Suprapubic skin (tissue), 4 donors: Measurements from ENCODE around the gene LRP1B. TPM values are rescaled to one million over a fixed set of nuclear protein-coding genes. Genes with fewer than 3 reads are reported as not detected.

Experiments
- DNase-seq, 2 donors: peaks; one replicate each; pipeline ENCODE4 v3.0.0-alpha.2; 2019; ENCODE audit warnings: low spot score in 2 of 2
- H3K27ac ChIP-seq: fragments of 200-600 bp; sonication (generic); one replicate; pipeline ENCODE4 v1.5.1; 2019
- H3K27me3 ChIP-seq: fragments of 200-600 bp; sonication (generic); one replicate; pipeline ENCODE4 v1.5.1; 2019
- H3K36me3 ChIP-seq: fragments of 200-600 bp; sonication (generic); one replicate; pipeline ENCODE4 v1.5.1; 2019
- H3K4me1 ChIP-seq: fragments of 200-600 bp; sonication (generic); one replicate; pipeline ENCODE4 v1.5.1; 2019
- H3K4me3 ChIP-seq: fragments of 200-600 bp; sonication (generic); one replicate; pipeline ENCODE4 v1.5.1; 2019; ENCODE audit warnings: mild to moderate bottlenecking
- H3K9me3 ChIP-seq: fragments of 200-600 bp; sonication (generic); one replicate; pipeline ENCODE4 v1.5.1; 2019
- CTCF ChIP-seq, 2 donors: fragments of 200-600 bp in 1 of 2; fragments of 450-650 bp in 1 of 2; sonication (generic) in 1 of 2; IDR thresholded peaks; one replicate each; pipeline ENCODE4 v1.5.1; 2016 to 2019; ENCODE audit warnings: antibody characterized with exemption in 2 of 2, mild to moderate bottlenecking in 1 of 2, moderate library complexity in 1 of 2
- EP300 ChIP-seq: sonication (generic); formaldehyde crosslinking; IDR thresholded peaks from one replicate; pipeline ENCODE4 v1.6.1; 2017; ENCODE audit warnings: antibody characterized with exemption
- POLR2A ChIP-seq, 2 donors: fragments of 450-650 bp; IDR thresholded peaks; one replicate each; pipeline ENCODE4 v1.6.1; 2017; ENCODE audit warnings: antibody characterized with exemption in 2 of 2, mild to moderate bottlenecking in 2 of 2, moderate library complexity in 2 of 2
- POLR2AphosphoS5 ChIP-seq, 3 donors: sonication (generic); formaldehyde crosslinking; IDR thresholded peaks; one replicate each; pipeline ENCODE4 v1.6.1; 2017; ENCODE audit warnings: antibody characterized with exemption in 3 of 3
- WGBS: methylation state at CpG from one replicate; pipeline ENCODE4 v1.1.5; 2018; 5-methylcytosine and 5-hydroxymethylcytosine counted together
- total RNA-seq, 4 donors: library from RNA; depleted of rRNA; stranded (reverse); fragments of >200 nt; gene quantifications; one replicate each; pipeline ENCODE4 v1.1.0, GENCODE V29; 2016

The LRP1B gene
- total RNA-seq, 4 donors from 2014 or later: 0.11 to 2.7 (median 1.3) TPM

DNA sequence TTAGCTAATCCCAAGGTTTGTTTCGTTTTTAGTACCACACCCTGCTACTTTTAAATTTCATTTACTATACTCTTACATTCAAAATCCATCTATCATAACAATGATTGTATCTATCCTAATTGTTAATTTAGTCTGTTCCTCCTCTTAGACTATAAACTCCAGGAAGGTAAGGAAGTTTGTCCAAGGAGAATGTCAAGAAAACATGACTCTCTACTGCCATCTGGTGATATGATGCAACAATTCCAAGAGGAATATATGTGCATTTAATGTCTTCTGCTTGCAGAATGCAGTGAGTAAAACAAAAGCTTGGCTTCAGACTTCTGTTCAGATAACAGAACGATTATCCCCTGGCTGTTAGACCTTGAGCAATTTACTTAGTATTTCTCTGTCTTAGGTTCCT, 1267.1 kb downstream of the LRP1B start:
- Histone ChIP-seq H3K36me3 (no peaks in the 10 kb centered on the region), H3K4me1 (no peaks in the 10 kb centered on the region), H3K27ac (no peak overlapping the region), H3K4me3 (no peak overlapping the region), H3K9me3 (no peaks in the 10 kb centered on the region), H3K27me3 (no peaks in the 10 kb centered on the region)
- 46% methylated on average over 2 of the region's 2 CpGs for WGBS
- DNase-seq: no peak
- no peak for TF ChIP-seq EP300
- TF ChIP-seq POLR2A (IDR thresholded peaks at IDR 0.05): no peak
- TF ChIP-seq POLR2AphosphoS5 (IDR thresholded peaks at IDR 0.05): no peak
- peak in 1 of 2 donors; percentile 9 for TF ChIP-seq CTCF (IDR thresholded peaks at IDR 0.05)

DNA sequence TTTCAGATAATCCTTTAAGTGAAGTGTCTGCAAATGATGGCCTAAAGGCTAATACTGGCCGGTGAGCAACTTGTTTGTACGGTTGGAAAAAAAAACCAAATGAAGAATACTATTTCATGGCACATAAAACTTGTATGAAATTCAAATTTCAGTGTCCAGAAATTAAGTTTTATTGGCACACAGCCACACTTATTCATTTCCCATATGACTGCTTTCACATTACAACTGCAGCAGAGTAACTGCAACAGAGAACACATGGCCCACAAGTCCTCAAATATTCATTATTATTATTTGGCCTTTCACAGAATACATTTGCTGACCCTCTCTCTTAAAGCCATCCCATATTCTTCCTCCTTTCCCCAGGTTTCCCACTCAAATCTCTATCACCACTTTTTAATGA, 1268.6 kb downstream of the LRP1B start:
- WGBS: 39% methylated on average over 2 of the region's 2 CpGs
- Histone ChIP-seq H3K9me3 (no peaks in the 10 kb centered on the region), H3K36me3 (no peaks in the 10 kb centered on the region), H3K27ac (no peak overlapping the region), H3K27me3 (no peaks in the 10 kb centered on the region), H3K4me3 (no peak overlapping the region), H3K4me1 (no peaks in the 10 kb centered on the region)
- DNase-seq: no peak
- TF ChIP-seq EP300 (no peak), CTCF (IDR thresholded peaks at IDR 0.05) (no peak), POLR2AphosphoS5 (IDR thresholded peaks at IDR 0.05) (no peak), POLR2A (IDR thresholded peaks at IDR 0.05) (no peak)

- 90% methylated on average over 3 of the region's 3 CpGs for WGBS
- Histone ChIP-seq H3K27ac (no peak overlapping the region), H3K9me3 (no peaks in the 10 kb centered on the region)
Measured at GRCh38 chr2:140861666-140862065, 1269.2 kb downstream of the LRP1B start.

GRCh38 chr2:140855471-140855870, 1275.3 kb downstream of the LRP1B start:
- no peaks in the 10 kb centered on the region for H3K36me3 ChIP-seq
- H3K4me3 ChIP-seq: no peak overlapping the region
- H3K27me3 ChIP-seq: no peaks in the 10 kb centered on the region
- no peaks in the 10 kb centered on the region for H3K9me3 ChIP-seq
- no peak overlapping the region for H3K27ac ChIP-seq
- 74% methylated on average over 2 of the region's 2 CpGs for WGBS
- no peak for DNase-seq
- no peak for TF ChIP-seq POLR2A (IDR thresholded peaks at IDR 0.05)
- no peak for TF ChIP-seq CTCF (IDR thresholded peaks at IDR 0.05)
- TF ChIP-seq EP300: no peak
- no peak for TF ChIP-seq POLR2AphosphoS5 (IDR thresholded peaks at IDR 0.05)
- H3K4me1 ChIP-seq: no peaks in the 10 kb centered on the region

More at GRCh38 chr2:140861666-140862065, 1269.2 kb downstream of the LRP1B start:
- Histone ChIP-seq H3K36me3 (no peaks in the 10 kb centered on the region), H3K27me3 (no peaks in the 10 kb centered on the region), H3K4me1 (no peaks in the 10 kb centered on the region), H3K4me3 (no peak overlapping the region)
- DNase-seq: no peak
- no peak for TF ChIP-seq POLR2A (IDR thresholded peaks at IDR 0.05)
- no peak for TF ChIP-seq POLR2AphosphoS5 (IDR thresholded peaks at IDR 0.05)
- TF ChIP-seq CTCF (IDR thresholded peaks at IDR 0.05): no peak
- no peak for TF ChIP-seq EP300

GRCh38 chr2:140851258-140851981, 1279.4 kb downstream of the LRP1B start:
- H3K4me3 ChIP-seq: no peak overlapping the region
- H3K27me3 ChIP-seq: no peaks in the 10 kb centered on the region
- TF ChIP-seq POLR2AphosphoS5 (IDR thresholded peaks at IDR 0.05) (no peak), EP300 (no peak), POLR2A (IDR thresholded peaks at IDR 0.05) (no peak), CTCF (IDR thresholded peaks at IDR 0.05) (no peak)
- H3K36me3 ChIP-seq: no peaks in the 10 kb centered on the region
- DNase-seq: no peak
- no peak overlapping the region for H3K27ac ChIP-seq
- H3K9me3 ChIP-seq: no peaks in the 10 kb centered on the region
- H3K4me1 ChIP-seq: no peaks in the 10 kb centered on the region
- WGBS: 69% methylated on average over 4 of the region's 4 CpGs
